ENCODE measurements around the gene FBLN2.

DNA sequence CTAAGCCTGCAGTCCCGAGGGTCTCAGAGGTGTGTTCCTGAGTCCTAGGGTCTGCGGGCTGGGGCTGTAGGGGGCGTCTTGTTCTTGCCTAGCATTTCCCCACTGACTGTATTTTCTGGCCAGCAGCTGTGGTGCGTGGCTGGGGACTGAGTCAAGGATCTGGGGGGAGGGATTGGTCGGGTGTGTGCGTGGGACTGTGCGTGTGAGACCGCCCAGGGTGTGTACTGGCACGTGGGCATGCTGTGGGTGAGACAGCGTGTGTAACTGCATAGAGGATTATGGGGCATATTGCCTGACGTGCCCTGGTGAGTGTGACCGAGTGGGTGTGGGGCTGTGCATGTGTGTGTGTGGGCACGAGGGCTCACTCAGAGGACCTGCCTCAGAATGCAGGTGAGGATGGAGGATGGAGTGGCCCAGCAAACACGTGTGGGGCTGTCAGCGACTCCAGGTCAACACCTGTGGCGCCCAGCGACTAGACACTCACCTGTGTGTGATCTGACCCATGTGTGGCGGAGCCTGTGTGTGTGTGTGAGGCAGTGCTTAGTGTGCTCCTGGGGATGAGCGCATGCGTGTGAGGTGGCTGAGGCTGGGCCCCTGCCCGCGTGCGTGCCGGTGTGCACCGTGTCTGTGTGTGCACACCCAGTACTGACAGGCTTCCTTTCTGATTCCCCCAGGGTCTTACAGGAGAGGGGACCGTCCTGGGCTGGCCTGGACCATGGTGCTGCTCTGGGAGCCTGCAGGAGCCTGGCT, 20.9 kb downstream of the FBLN2 start:
- TF ChIP-seq, protein P1, sequence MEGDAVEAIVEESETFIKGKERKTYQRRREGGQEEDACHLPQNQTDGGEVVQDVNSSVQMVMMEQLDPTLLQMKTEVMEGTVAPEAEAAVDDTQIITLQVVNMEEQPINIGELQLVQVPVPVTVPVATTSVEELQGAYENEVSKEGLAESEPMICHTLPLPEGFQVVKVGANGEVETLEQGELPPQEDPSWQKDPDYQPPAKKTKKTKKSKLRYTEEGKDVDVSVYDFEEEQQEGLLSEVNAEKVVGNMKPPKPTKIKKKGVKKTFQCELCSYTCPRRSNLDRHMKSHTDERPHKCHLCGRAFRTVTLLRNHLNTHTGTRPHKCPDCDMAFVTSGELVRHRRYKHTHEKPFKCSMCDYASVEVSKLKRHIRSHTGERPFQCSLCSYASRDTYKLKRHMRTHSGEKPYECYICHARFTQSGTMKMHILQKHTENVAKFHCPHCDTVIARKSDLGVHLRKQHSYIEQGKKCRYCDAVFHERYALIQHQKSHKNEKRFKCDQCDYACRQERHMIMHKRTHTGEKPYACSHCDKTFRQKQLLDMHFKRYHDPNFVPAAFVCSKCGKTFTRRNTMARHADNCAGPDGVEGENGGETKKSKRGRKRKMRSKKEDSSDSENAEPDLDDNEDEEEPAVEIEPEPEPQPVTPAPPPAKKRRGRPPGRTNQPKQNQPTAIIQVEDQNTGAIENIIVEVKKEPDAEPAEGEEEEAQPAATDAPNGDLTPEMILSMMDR (IDR thresholded peaks at IDR 0.05): no peak
- no peak for TF ChIP-seq POLR2AphosphoS5 (IDR thresholded peaks at IDR 0.05)

Measured in gastroesophageal sphincter (tissue), 3 donors.